ENCODE data around the gene BCL2L12. TPM values are rescaled to one million over a fixed set of nuclear protein-coding genes. Genes with fewer than 3 reads are reported as not detected.
A peak's percentile ranks its signal among the peaks of the same experiment; 100 is the strongest.

Gene BCL2L12
- total RNA-seq, 4 donors from 2014 or later: 4.4 to 12.9 (median 5.8) TPM

DNA sequence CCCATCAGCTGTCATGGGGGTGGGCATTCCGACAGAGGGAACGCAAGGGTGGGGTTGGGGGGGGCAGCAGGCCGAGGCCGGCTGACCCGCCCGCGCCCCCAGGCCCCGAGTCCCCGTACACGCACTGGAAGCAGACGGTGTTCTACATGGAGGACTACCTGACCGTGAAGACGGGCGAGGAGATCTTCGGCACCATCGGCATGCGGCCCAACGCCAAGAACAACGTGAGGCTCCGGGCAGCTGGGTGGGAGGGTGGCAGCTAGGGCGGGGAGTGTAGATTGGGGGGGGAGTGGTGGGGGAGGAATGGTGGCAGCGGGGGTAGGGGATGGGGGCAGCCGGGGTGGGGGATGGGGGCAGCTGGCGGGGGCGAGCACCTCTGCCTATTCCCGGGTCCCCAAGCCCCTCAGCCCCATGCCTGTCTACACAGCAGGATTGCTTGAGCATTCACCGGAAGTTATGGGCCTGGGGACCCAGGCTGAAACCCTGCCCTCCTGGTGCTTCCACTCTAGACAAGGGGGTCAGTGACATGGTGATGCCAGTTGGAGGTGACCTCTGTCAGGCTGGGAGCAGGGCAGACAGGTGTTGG is 20.9 kb downstream of the BCL2L12 start:
- no peak overlapping the region for H3K4me3 ChIP-seq
- no peaks in the 10 kb centered on the region for H3K9me3 ChIP-seq
- no peak for DNase-seq
- intact Hi-C loops (cut with DNase I): no loop called here
- TF ChIP-seq, protein P1, sequence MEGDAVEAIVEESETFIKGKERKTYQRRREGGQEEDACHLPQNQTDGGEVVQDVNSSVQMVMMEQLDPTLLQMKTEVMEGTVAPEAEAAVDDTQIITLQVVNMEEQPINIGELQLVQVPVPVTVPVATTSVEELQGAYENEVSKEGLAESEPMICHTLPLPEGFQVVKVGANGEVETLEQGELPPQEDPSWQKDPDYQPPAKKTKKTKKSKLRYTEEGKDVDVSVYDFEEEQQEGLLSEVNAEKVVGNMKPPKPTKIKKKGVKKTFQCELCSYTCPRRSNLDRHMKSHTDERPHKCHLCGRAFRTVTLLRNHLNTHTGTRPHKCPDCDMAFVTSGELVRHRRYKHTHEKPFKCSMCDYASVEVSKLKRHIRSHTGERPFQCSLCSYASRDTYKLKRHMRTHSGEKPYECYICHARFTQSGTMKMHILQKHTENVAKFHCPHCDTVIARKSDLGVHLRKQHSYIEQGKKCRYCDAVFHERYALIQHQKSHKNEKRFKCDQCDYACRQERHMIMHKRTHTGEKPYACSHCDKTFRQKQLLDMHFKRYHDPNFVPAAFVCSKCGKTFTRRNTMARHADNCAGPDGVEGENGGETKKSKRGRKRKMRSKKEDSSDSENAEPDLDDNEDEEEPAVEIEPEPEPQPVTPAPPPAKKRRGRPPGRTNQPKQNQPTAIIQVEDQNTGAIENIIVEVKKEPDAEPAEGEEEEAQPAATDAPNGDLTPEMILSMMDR (IDR thresholded peaks at IDR 0.05): no peak
- TF ChIP-seq POLR2A (IDR thresholded peaks at IDR 0.05): no peak
- H3K27ac ChIP-seq: peak overlapping the region in 3 of 4 donors; percentile 21 to 80 (median 28)
- peaks cover 25 to 73% (median 38%) of the 10 kb centered on the region in 3 donors for H3K36me3 ChIP-seq
- WGBS, 2 donors: 87% methylated on average over 6 of the region's 27 CpGs; no CpG with 5 or more reads in 1 of the 2 donors
- peaks cover 16 to 56% (median 27%) of the 10 kb centered on the region in 3 donors for H3K4me1 ChIP-seq
- H3K27me3 ChIP-seq: peaks cover 0 to 25% (median 0%) of the 10 kb centered on the region in 4 donors

DNA sequence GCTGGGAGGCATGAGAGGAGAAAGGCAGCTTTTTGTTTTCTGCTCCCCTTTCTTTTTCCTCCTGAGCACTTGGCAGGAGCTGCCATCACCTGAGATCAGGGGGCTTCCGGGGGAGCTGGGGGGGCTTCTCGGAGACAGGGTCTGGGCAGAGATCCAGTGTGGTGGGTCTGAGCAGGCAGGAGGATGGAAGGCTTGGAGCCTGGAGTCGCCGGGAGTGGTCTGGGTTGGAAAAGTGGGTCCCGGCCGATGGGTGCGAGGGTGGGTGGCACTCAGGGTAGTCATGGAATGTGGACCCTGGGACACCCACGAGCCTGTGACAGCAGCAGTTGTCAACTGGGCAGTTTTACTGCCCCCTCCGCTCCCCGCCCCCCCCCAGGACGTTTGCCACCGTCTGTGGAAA is 21.4 kb downstream of the BCL2L12 start:
- DNase-seq: no peak
- WGBS, 2 donors: 74% methylated on average over 3 of the region's 12 CpGs; no CpG with 5 or more reads in 1 of the 2 donors
- Histone ChIP-seq H3K36me3 (peaks cover 19 to 68% (median 32%) of the 10 kb centered on the region in 3 donors), H3K27ac (peak overlapping the region in 3 of 4 donors; percentile 21 to 80 (median 28)), H3K27me3 (peaks cover 0 to 30% (median 0%) of the 10 kb centered on the region in 4 donors), H3K4me3 (peak overlapping the region in 1 of 4 donors; percentile 5), H3K9me3 (no peaks in the 10 kb centered on the region), H3K4me1 (peaks cover 16 to 57% (median 29%) of the 10 kb centered on the region in 3 donors)
- intact Hi-C loops (cut with DNase I): no loop called here
- TF ChIP-seq POLR2A (IDR thresholded peaks at IDR 0.05): no peak
- TF ChIP-seq, protein P1 (IDR thresholded peaks at IDR 0.05): no peak

DNA sequence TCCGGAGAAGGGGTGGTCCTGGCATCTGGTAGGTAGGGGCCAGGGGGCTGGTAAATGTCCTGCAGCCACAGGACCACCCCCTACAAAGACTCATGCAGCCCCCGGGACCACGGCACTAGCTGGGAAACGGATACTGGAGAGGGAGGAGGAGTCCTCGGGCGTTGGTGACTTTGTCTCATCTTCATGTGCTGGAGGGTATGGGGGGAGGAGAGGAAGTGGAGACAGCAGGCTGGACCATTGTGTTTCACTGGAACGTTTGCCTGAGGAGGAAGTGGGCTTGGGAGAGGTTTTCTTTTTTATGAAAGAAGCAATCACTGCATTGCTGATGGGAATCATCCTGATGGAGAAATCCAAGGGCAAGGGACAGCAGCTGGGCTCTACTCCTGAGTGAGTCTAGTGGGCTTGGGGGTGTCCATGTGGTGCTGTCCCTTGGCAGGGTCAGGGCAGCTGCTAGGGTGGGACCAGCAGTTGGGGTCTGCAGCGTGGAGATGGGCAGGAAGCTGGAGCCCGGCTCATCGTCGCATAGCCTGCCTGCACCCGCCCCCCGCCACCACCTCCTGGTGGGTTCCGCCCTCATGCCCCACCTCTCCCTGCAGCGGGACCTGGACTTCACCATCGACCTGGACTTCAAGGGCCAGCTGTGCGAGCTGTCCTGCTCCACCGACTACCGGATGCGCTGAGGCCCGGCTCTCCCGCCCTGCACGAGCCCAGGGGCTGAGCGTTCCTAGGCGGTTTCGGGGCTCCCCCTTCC is 22.0 kb downstream of the BCL2L12 start:
- TF ChIP-seq POLR2A (IDR thresholded peaks at IDR 0.05): no peak
- TF ChIP-seq, protein P1 (IDR thresholded peaks at IDR 0.05): no peak
- peaks cover 17 to 62% (median 26%) of the 10 kb centered on the region in 3 donors for H3K36me3 ChIP-seq
- peaks cover 0 to 35% (median 0%) of the 10 kb centered on the region in 4 donors for H3K27me3 ChIP-seq
- H3K4me3 ChIP-seq: peak overlapping the region in 3 of 4 donors; percentile 14 to 70 (median 29)
- peak overlapping the region in 3 of 4 donors; percentile 35 to 80 (median 55) for H3K27ac ChIP-seq
- 45 to 54% methylated on average over 6 to 8 of the region's 26 CpGs for WGBS, 2 donors
- intact Hi-C loops (cut with DNase I): no loop called here
- no peak for DNase-seq
- H3K9me3 ChIP-seq: no peaks in the 10 kb centered on the region
- peaks cover 16 to 57% (median 29%) of the 10 kb centered on the region in 3 donors for H3K4me1 ChIP-seq

DNA sequence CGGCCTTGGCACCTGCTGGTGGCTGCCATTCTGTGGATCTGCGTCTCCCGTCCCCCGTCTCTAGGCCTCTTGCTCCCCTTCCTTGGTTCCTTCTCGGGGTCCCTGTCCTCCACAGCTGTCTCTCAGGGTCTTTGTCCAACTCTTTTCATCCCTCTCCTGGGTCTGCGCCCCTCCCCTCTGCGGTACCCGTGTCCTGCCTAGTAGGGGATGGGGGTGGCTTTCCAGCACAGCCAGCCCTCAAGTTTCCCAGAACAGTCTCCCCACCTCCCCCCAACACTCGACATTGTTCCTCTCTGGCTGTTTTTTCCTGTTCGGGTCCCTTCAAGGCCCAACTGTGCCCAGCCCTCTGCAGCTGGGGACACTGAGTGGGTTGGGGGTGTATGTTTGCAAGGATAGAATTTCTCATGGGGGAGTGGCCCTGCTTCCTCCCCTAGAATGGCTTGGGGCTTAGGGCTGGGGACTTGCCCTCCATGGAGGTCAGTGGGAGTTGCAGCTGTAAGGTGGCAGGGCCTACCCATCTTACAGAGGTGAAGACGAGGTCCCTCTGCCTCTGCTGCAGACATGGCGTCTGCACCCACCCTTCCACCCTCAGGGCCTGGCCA is 22.9 kb downstream of the BCL2L12 start:
- TF ChIP-seq POLR2A (IDR thresholded peaks at IDR 0.05): no peak
- TF ChIP-seq, protein P1 (IDR thresholded peaks at IDR 0.05): no peak
- H3K9me3 ChIP-seq: no peaks in the 10 kb centered on the region
- H3K27me3 ChIP-seq: peaks cover 0 to 35% (median 0%) of the 10 kb centered on the region in 4 donors
- DNase-seq: no peak
- H3K4me3 ChIP-seq: peak overlapping the region in 3 of 4 donors; percentile 51 to 70 (median 53)
- intact Hi-C loops (cut with DNase I): no loop called here
- H3K27ac ChIP-seq: peak overlapping the region in 3 of 4 donors; percentile 49 to 80 (median 64)
- H3K36me3 ChIP-seq: peaks cover 16 to 53% (median 20%) of the 10 kb centered on the region in 3 donors
- peaks cover 16 to 57% (median 29%) of the 10 kb centered on the region in 3 donors for H3K4me1 ChIP-seq
- WGBS, 2 donors: 66 to 69% methylated on average over 11 to 12 of the region's 12 CpGs

All from esophagus squamous epithelium (tissue), 5 donors.